ENCODE data around the gene MAP3K14. TPM values are rescaled to one million over a fixed set of nuclear protein-coding genes. Genes with fewer than 3 reads are reported as not detected.
A peak's percentile ranks its signal among the peaks of the same experiment; 100 is the strongest.

The MAP3K14 gene
- total RNA-seq, 1 donor from 2014 or later, result 0.34 TPM

GRCh38 chr17:45246338-45246737 is 70.5 kb downstream of the MAP3K14 start:
- H3K36me3 Mint-ChIP-seq, result no peaks in the 10 kb centered on the region
- DNase-seq (ENCODE audit: low spot score), result no peak
- H3K27me3 ChIP-seq, result peaks cover 1% of the 10 kb centered on the region
- peak overlapping the region; percentile 65 for H2AFZ ChIP-seq (replicated peaks)
- peaks cover 5% of the 10 kb centered on the region for H3K4me1 ChIP-seq
- H3K9ac ChIP-seq, result no peak overlapping the region
- H3K4me1 Mint-ChIP-seq, result peaks cover 10% of the 10 kb centered on the region
- H3K27ac ChIP-seq, result no peak overlapping the region
- H3K27ac Mint-ChIP-seq, result peak overlapping the region; percentile 15
- H3K9me3 Mint-ChIP-seq, result no peaks in the 10 kb centered on the region
- H3K4me2 ChIP-seq, result peak overlapping the region; percentile 72
- H4K20me1 ChIP-seq (ENCODE audit: low read depth), result peaks cover 8% of the 10 kb centered on the region
- no peaks in the 10 kb centered on the region for H3K9me3 ChIP-seq (ENCODE audit: low read depth)
- no peak for TF ChIP-seq CTCF (IDR thresholded peaks at IDR 0.05)
- no peak for TF ChIP-seq EZH2 (IDR thresholded peaks at IDR 0.05)
- TF ChIP-seq EZH2phosphoT487 (IDR thresholded peaks at IDR 0.05), result no peak
- H3K4me3 ChIP-seq, result peak overlapping the region; percentile 77
- peaks cover 25% of the 10 kb centered on the region for H3F3A ChIP-seq (ENCODE audit: low read depth)
- peaks cover 19% of the 10 kb centered on the region for H3K27me3 Mint-ChIP-seq (ENCODE audit: insufficient read depth, low read depth)
- H3K4me3 Mint-ChIP-seq, result peak overlapping the region; percentile 91
- no peaks in the 10 kb centered on the region for H3K36me3 ChIP-seq
- peaks cover 16% of the 10 kb centered on the region for H3K79me2 ChIP-seq (ENCODE audit: low read depth)

GRCh38 chr17:45244725-45245656 is 71.8 kb downstream of the MAP3K14 start:
- Histone ChIP-seq H3K27me3 (peaks cover 15% of the 10 kb centered on the region), H3F3A (ENCODE audit: low read depth) (peaks cover 36% of the 10 kb centered on the region), H3K36me3 (no peaks in the 10 kb centered on the region), H4K20me1 (ENCODE audit: low read depth) (peaks cover 8% of the 10 kb centered on the region), H3K4me2 (no peak overlapping the region), H3K79me2 (ENCODE audit: low read depth) (peaks cover 16% of the 10 kb centered on the region), H3K9me3 (ENCODE audit: low read depth) (no peaks in the 10 kb centered on the region), H2AFZ (replicated peaks) (no peak overlapping the region), H3K27ac (no peak overlapping the region), H3K4me1 (peaks cover 14% of the 10 kb centered on the region), H3K9ac (no peak overlapping the region), H3K4me3 (no peak overlapping the region)
- DNase-seq (ENCODE audit: low spot score), result no peak
- no peak for TF ChIP-seq EZH2 (IDR thresholded peaks at IDR 0.05)
- TF ChIP-seq CTCF (IDR thresholded peaks at IDR 0.05), result no peak
- TF ChIP-seq EZH2phosphoT487 (IDR thresholded peaks at IDR 0.05), result no peak
- Mint-ChIP-seq H3K4me3 (peak overlapping the region; percentile 69), H3K9me3 (no peaks in the 10 kb centered on the region), H3K27ac (no peak overlapping the region), H3K36me3 (no peaks in the 10 kb centered on the region), H3K27me3 (ENCODE audit: insufficient read depth, low read depth) (peaks cover 21% of the 10 kb centered on the region), H3K4me1 (peaks cover 13% of the 10 kb centered on the region)

GRCh38 chr17:45243750-45244149 is 73.1 kb downstream of the MAP3K14 start:
- Histone ChIP-seq H3K9ac (no peak overlapping the region), H3K9me3 (ENCODE audit: low read depth) (no peaks in the 10 kb centered on the region), H4K20me1 (ENCODE audit: low read depth) (peaks cover 8% of the 10 kb centered on the region), H3F3A (ENCODE audit: low read depth) (peaks cover 36% of the 10 kb centered on the region), H3K4me2 (no peak overlapping the region), H3K4me3 (no peak overlapping the region), H3K79me2 (ENCODE audit: low read depth) (peaks cover 5% of the 10 kb centered on the region), H3K4me1 (peaks cover 14% of the 10 kb centered on the region), H3K27me3 (peaks cover 27% of the 10 kb centered on the region), H3K27ac (no peak overlapping the region), H2AFZ (replicated peaks) (no peak overlapping the region), H3K36me3 (no peaks in the 10 kb centered on the region)
- TF ChIP-seq EZH2phosphoT487 (IDR thresholded peaks at IDR 0.05), result no peak
- no peak for TF ChIP-seq CTCF (IDR thresholded peaks at IDR 0.05)
- TF ChIP-seq EZH2 (IDR thresholded peaks at IDR 0.05), result no peak
- Mint-ChIP-seq H3K36me3 (no peaks in the 10 kb centered on the region), H3K9me3 (no peaks in the 10 kb centered on the region), H3K4me1 (peaks cover 19% of the 10 kb centered on the region), H3K27ac (no peak overlapping the region), H3K27me3 (ENCODE audit: insufficient read depth, low read depth) (peaks cover 29% of the 10 kb centered on the region), H3K4me3 (no peak overlapping the region)
- DNase-seq (ENCODE audit: low spot score), result no peak

Measured in neural progenitor cell (in vitro differentiated cells).